Effector memory CD4-positive, alpha-beta T cell (primary cell): Measurements from ENCODE around the gene ZBTB7C.

Source experiments
- DNase-seq, 3 donors: peaks; one replicate each; pipeline ENCODE4 v3.0.0-alpha.2; 2020
- H3K27ac ChIP-seq: 2 replicates; pipeline ENCODE4 v1.7.0; 2013; ENCODE audit warnings: mild to moderate bottlenecking, low read length, moderate library complexity; ENCODE audit not compliant: insufficient read depth, poor library complexity, severe bottlenecking
- H3K27me3 ChIP-seq: replicated peaks from 2 replicates; pipeline ENCODE4 v1.7.0; 2013; ENCODE audit warnings: mild to moderate bottlenecking, low read length; ENCODE audit not compliant: insufficient read depth, control insufficient read depth, poor library complexity, severe bottlenecking
- H3K36me3 ChIP-seq: 2 replicates; pipeline ENCODE4 v1.7.0; 2013; ENCODE audit warnings: mild to moderate bottlenecking, low read length, moderate library complexity; ENCODE audit not compliant: control insufficient read depth, insufficient read depth
- H3K4me1 ChIP-seq: 2 replicates; pipeline ENCODE4 v1.7.0; 2013; ENCODE audit warnings: low read length, mild to moderate bottlenecking; ENCODE audit not compliant: control insufficient read depth, insufficient read depth, poor library complexity, severe bottlenecking
- H3K4me3 ChIP-seq: 2 replicates; pipeline ENCODE4 v1.7.0; 2013; ENCODE audit warnings: low read length, low read depth, mild to moderate bottlenecking; ENCODE audit not compliant: insufficient read depth, poor library complexity, severe bottlenecking
- H3K9me3 ChIP-seq: 2 replicates; pipeline ENCODE4 v1.7.0; 2013; ENCODE audit warnings: mild to moderate bottlenecking, low read length, moderate library complexity; ENCODE audit not compliant: control insufficient read depth

The ZBTB7C gene

GRCh38 chr18:48306838-48307237 lies 102.3 kb downstream of the ZBTB7C start:
- Histone ChIP-seq H3K4me1 (no peaks in the 10 kb centered on the region), H3K27me3 (no peaks in the 10 kb centered on the region), H3K36me3 (no peaks in the 10 kb centered on the region), H3K4me3 (no peak overlapping the region), H3K27ac (no peak overlapping the region), H3K9me3 (no peaks in the 10 kb centered on the region)
- no peak for DNase-seq

- Histone ChIP-seq H3K9me3 (no peaks in the 10 kb centered on the region), H3K36me3 (no peaks in the 10 kb centered on the region), H3K4me3 (no peak overlapping the region), H3K27me3 (no peaks in the 10 kb centered on the region), H3K27ac (no peak overlapping the region), H3K4me1 (no peaks in the 10 kb centered on the region)
- DNase-seq: no peak
Observed at GRCh38 chr18:48304906-48305693, 104.1 kb downstream of the ZBTB7C start.

- Histone ChIP-seq H3K27me3 (no peaks in the 10 kb centered on the region), H3K27ac (no peak overlapping the region), H3K36me3 (no peaks in the 10 kb centered on the region), H3K4me1 (no peaks in the 10 kb centered on the region), H3K9me3 (no peaks in the 10 kb centered on the region), H3K4me3 (no peak overlapping the region)
- no peak for DNase-seq
Observed at GRCh38 chr18:48303883-48304282, 105.3 kb downstream of the ZBTB7C start.

DNA sequence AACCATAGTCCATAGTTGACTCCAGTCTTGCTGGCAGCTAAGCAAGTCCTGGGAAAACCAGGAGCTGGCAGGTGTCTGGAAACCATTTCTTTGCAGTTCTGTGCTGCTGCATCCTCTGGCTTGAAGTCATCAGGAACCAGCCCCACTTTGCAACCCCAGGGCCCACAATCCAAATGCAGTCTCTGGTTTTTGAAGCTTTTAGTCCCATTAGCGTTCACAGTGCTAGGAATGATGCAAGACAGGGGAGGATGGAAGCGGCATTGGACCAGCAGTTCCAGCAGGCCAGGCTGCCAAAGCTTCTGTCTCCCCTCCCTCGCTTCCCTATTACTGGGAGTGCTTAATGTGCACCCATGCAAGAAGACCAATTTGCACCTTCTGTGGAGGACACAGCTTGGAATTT lies 106.4 kb downstream of the ZBTB7C start:
- Histone ChIP-seq H3K27me3 (no peaks in the 10 kb centered on the region), H3K27ac (no peak overlapping the region), H3K36me3 (no peaks in the 10 kb centered on the region), H3K9me3 (no peaks in the 10 kb centered on the region), H3K4me1 (no peaks in the 10 kb centered on the region), H3K4me3 (no peak overlapping the region)
- DNase-seq: no peak

DNA sequence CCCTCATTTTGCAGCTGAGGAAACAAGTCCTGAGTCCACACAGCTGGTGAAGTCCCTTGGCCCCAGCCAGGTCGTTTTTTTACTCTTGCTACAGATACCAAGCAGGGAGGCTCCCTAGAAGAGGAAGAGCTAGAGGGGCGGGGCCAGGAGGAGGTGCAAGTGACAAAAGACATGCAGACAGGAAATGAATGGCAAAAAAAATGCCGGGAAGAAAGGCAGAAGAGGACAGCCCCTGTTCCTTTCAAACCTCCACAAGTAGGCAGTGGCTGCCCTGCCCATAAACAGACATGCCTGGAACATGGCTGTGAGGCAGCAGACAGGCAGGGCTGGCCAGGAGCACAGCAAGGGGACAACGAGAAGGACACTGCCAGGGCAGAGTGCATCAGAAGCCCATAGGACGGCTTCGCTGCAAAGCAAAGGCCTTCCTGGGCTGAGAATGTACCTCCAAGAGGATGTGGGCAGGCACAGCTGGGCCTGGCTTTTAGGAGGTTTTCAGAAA lies 108.7 kb downstream of the ZBTB7C start:
- Histone ChIP-seq H3K36me3 (no peaks in the 10 kb centered on the region), H3K4me1 (no peaks in the 10 kb centered on the region), H3K4me3 (no peak overlapping the region), H3K9me3 (no peaks in the 10 kb centered on the region), H3K27ac (no peak overlapping the region), H3K27me3 (no peaks in the 10 kb centered on the region)
- no peak for DNase-seq

DNA sequence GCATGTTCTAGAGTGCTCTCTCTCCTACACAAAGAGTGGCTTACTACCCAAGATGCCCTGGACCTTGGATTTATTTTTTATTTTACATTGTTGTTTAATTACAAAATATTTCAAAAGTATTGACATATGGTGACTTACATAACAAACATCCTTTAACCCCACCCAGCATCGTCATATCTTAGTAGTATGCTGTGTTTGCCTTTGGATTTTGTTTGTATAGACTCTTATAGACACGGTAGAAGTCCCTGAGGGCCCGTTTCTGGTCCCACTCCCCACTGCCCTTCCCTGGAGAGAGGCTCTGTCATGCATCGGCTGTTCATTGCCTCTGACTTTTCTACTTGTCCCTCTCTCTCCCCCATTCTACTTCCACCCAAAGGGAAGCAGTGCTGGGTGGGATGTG lies 112.0 kb downstream of the ZBTB7C start:
- H3K27ac ChIP-seq: no peak overlapping the region
- no peaks in the 10 kb centered on the region for H3K27me3 ChIP-seq
- no peaks in the 10 kb centered on the region for H3K36me3 ChIP-seq
- H3K4me3 ChIP-seq: no peak overlapping the region
- H3K9me3 ChIP-seq: no peaks in the 10 kb centered on the region
- no peaks in the 10 kb centered on the region for H3K4me1 ChIP-seq
- no peak for DNase-seq

DNA sequence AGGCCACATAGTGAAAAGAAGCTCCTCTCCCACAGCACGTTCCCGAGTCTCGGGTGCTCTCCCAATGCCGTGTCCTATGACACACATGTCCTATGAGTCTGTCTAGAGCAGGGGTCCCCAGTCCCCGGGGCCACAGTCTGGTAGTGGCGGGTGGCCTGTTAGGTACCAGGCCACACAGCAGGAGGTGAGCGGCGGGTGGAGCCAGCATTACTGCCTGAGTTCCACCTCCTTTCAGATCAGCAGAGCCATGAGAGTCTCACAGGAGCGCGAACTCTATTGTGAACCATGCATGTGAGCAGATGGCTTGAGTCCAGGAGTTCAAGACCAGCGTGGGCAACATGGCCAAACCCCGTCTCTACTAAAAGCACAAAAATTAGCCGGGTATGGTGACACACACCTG lies 112.6 kb downstream of the ZBTB7C start:
- no peak overlapping the region for H3K4me3 ChIP-seq
- no peaks in the 10 kb centered on the region for H3K4me1 ChIP-seq
- H3K36me3 ChIP-seq: no peaks in the 10 kb centered on the region
- DNase-seq: no peak
- no peaks in the 10 kb centered on the region for H3K9me3 ChIP-seq
- H3K27me3 ChIP-seq: no peaks in the 10 kb centered on the region
- no peak overlapping the region for H3K27ac ChIP-seq

DNA sequence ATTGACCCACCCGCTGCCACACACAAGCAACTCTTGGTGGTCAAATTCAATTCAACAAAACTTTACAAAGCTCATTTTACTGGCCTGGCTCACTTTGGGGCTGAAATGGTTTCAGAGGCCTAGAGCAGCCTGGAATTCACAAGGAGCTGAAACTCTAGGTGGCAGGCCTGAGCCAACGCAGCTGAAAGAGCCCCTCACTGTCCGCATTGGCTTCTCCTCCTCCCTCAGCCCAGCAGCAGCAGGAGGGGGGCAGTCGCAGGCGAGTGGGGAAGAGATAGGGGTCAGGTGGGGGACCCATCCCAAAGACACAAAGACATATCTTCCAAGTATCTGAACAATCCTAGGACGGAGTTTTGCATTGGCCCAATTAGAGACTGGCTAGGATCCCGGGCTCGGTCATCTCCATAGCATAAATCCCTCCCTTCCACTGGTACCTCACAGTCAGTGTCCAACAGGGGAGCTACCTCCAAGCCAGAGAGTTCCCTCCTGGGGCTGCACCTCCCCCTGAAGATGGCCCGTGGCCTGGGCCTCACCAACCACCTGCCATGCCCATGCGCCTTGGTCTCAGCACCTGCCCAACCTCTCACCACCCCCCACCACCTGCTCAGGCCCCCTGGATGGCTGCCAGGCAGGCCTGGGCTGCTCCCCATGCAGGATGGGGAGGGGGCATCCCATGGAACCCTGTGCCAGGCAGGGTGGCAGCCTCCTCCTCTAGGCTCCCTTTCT lies 113.4 kb downstream of the ZBTB7C start:
- no peaks in the 10 kb centered on the region for H3K4me1 ChIP-seq
- no peaks in the 10 kb centered on the region for H3K36me3 ChIP-seq
- no peaks in the 10 kb centered on the region for H3K9me3 ChIP-seq
- no peaks in the 10 kb centered on the region for H3K27me3 ChIP-seq
- no peak overlapping the region for H3K27ac ChIP-seq
- DNase-seq: no peak
- no peak overlapping the region for H3K4me3 ChIP-seq

- Histone ChIP-seq H3K4me3 (no peak overlapping the region), H3K9me3 (no peaks in the 10 kb centered on the region), H3K4me1 (no peaks in the 10 kb centered on the region), H3K27ac (no peak overlapping the region), H3K36me3 (no peaks in the 10 kb centered on the region), H3K27me3 (no peaks in the 10 kb centered on the region)
- DNase-seq: no peak
Observed at GRCh38 chr18:48294899-48295585, 114.1 kb downstream of the ZBTB7C start.
